Measurements from ENCODE around the gene MSANTD2.

The MSANTD2 gene

GRCh38 chr11:124838805-124839127 lies 38.6 kb upstream of the MSANTD2 start:
- peaks cover 42% of the 10 kb centered on the region for H3K4me1 Mint-ChIP-seq
- peaks cover 23% of the 10 kb centered on the region for H3K27me3 Mint-ChIP-seq (ENCODE audit: low read depth)
- peak overlapping the region; percentile 43 to 63 (median 57) for H3K4me3 Mint-ChIP-seq
- TF ChIP-seq CTCF (IDR thresholded peaks at IDR 0.05; ENCODE audit: unreplicated experiment in 3 of 3), result no peak
- H3K36me3 Mint-ChIP-seq (ENCODE audit: low read depth), result no peaks in the 10 kb centered on the region
- H3K27ac Mint-ChIP-seq, result no peak overlapping the region
- peaks cover 7% of the 10 kb centered on the region for H3K9me3 Mint-ChIP-seq

- Mint-ChIP-seq H3K27me3 (ENCODE audit: low read depth) (peaks cover 27% of the 10 kb centered on the region), H3K4me3 (peak overlapping the region; percentile 27 to 47 (median 30)), H3K4me1 (peaks cover 35% of the 10 kb centered on the region), H3K36me3 (ENCODE audit: low read depth) (no peaks in the 10 kb centered on the region), H3K27ac (peak overlapping the region; percentile 6 to 94 (median 81)), H3K9me3 (peaks cover 5% of the 10 kb centered on the region)
- TF ChIP-seq CTCF (IDR thresholded peaks at IDR 0.05; ENCODE audit: unreplicated experiment in 3 of 3), result peak in 1 of 3 experiments; percentile 16
Measured at GRCh38 chr11:124837491-124837856, 37.3 kb upstream of the MSANTD2 start.

- H3K4me3 Mint-ChIP-seq, result peak overlapping the region; percentile 73 to 77 (median 74)
- peaks cover 32% of the 10 kb centered on the region for H3K27me3 Mint-ChIP-seq (ENCODE audit: low read depth)
- no peaks in the 10 kb centered on the region for H3K36me3 Mint-ChIP-seq (ENCODE audit: low read depth)
- peaks cover 29% of the 10 kb centered on the region for H3K4me1 Mint-ChIP-seq
- H3K27ac Mint-ChIP-seq, result peak overlapping the region; percentile 85 to 94 (median 88)
- no peak for TF ChIP-seq CTCF (IDR thresholded peaks at IDR 0.05; ENCODE audit: unreplicated experiment in 3 of 3)
- H3K9me3 Mint-ChIP-seq, result no peaks in the 10 kb centered on the region
Measured at GRCh38 chr11:124835918-124836317, 35.7 kb upstream of the MSANTD2 start.

- no peaks in the 10 kb centered on the region for H3K36me3 Mint-ChIP-seq (ENCODE audit: low read depth)
- peaks cover 29% of the 10 kb centered on the region for H3K4me1 Mint-ChIP-seq
- H3K9me3 Mint-ChIP-seq, result no peaks in the 10 kb centered on the region
- no peak overlapping the region for H3K4me3 Mint-ChIP-seq
- no peak for TF ChIP-seq CTCF (IDR thresholded peaks at IDR 0.05; ENCODE audit: unreplicated experiment in 3 of 3)
- H3K27me3 Mint-ChIP-seq (ENCODE audit: low read depth), result peaks cover 38% of the 10 kb centered on the region
- peak overlapping the region in 2 of 3 experiments; percentile 30 to 67 for H3K27ac Mint-ChIP-seq
Measured at GRCh38 chr11:124834526-124835180, 34.4 kb upstream of the MSANTD2 start.

GRCh38 chr11:124832571-124832970 lies 32.4 kb upstream of the MSANTD2 start:
- H3K9me3 Mint-ChIP-seq, result no peaks in the 10 kb centered on the region
- TF ChIP-seq CTCF (IDR thresholded peaks at IDR 0.05; ENCODE audit: unreplicated experiment in 3 of 3), result no peak
- H3K4me3 Mint-ChIP-seq, result no peak overlapping the region
- no peak overlapping the region for H3K27ac Mint-ChIP-seq
- no peaks in the 10 kb centered on the region for H3K36me3 Mint-ChIP-seq (ENCODE audit: low read depth)
- H3K4me1 Mint-ChIP-seq, result peaks cover 18% of the 10 kb centered on the region
- H3K27me3 Mint-ChIP-seq (ENCODE audit: low read depth), result peaks cover 25% of the 10 kb centered on the region

- Mint-ChIP-seq H3K4me1 (peaks cover 11% of the 10 kb centered on the region), H3K27ac (no peak overlapping the region), H3K4me3 (no peak overlapping the region), H3K9me3 (no peaks in the 10 kb centered on the region), H3K36me3 (ENCODE audit: low read depth) (no peaks in the 10 kb centered on the region), H3K27me3 (ENCODE audit: low read depth) (peaks cover 23% of the 10 kb centered on the region)
- no peak for TF ChIP-seq CTCF (IDR thresholded peaks at IDR 0.05; ENCODE audit: unreplicated experiment in 3 of 3)
Measured at GRCh38 chr11:124831897-124832296, 31.7 kb upstream of the MSANTD2 start.
